ENCODE measurements around the gene TMEM255B.
A peak's percentile ranks its signal among the peaks of the same experiment; 100 is the strongest.
"Not testable (repeated sequence)": the region's sequence is repeated elsewhere in the genome, so short reads cannot be mapped to it uniquely, and the experiment has no call there.

The TMEM255B gene

DNA sequence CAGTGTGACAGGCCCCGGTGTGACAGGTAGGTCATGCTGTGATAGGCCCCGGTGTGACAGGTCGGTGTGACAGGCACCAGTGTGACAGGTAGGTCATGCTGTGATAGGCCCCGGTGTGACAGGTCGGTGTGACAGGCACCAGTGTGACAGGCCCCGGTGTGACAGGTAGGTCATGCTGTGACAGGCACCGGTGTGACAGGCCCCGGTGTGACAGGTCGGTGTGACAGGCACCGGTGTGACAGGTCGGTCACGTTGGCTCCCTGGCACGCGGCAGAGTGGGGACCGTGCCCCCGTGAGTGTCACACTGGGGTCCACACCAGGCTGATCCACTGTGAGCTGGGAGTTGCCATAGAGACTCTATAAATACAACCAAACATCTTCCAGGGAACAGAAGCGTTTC is 75.0 kb downstream of the TMEM255B start:
- DNase-seq; intact Hi-C loops (cut with DNase I): not testable (repeated sequence)

- DNase-seq: no peak
- intact Hi-C loops (cut with DNase I): no loop called here
Observed at GRCh38 chr13:113834496-113835200, 75.6 kb downstream of the TMEM255B start.

DNA sequence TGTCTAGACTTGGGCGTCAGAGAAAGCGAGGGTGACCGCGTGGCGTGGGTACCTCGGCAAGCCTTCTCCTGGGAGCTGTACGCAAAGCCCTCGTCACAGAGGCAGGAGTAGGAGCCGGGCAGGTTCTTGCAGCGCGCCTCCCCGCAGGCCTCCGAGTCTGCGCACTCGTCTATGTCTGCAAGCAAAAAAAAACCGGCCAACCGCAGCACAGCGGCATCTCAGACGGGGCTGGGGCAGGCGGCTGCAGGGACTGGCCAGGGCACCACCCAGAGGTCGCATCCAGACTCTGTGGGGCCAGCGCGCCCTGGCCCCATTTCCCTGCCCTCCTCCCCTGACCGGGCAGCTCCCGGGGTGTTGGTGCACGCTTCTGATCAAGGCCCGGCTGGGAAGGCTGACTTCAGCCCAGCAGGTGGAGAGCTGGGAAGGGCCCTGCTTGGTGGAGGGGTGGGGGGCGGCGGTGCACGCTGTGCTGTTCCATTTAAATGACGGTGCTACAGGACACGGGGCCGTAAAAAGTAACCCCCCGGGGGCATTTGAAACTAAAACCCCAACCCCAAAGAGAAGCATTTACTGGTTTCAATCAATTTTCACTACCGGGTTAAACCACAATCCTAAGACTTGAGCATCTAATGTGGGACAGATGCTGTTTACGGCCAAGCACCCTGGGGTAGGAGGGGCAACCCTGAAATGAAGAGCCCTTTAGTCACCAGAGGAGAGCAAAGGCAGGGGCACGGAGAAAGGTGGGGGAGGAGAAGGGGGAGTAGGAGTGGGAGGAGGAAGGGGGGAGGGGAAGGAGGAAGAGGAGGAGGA is 76.6 kb downstream of the TMEM255B start:
- intact Hi-C loops (cut with DNase I): no loop called here
- no peak for DNase-seq

- DNase-seq: no peak
- intact Hi-C loops (cut with DNase I): no loop called here
Observed at GRCh38 chr13:113836768-113837559, 77.9 kb downstream of the TMEM255B start.

GRCh38 chr13:113837560-113838355 is 78.7 kb downstream of the TMEM255B start:
- peak; percentile 71 to 97 (median 85) for DNase-seq
- intact Hi-C loops (cut with DNase I): no loop called here

DNA sequence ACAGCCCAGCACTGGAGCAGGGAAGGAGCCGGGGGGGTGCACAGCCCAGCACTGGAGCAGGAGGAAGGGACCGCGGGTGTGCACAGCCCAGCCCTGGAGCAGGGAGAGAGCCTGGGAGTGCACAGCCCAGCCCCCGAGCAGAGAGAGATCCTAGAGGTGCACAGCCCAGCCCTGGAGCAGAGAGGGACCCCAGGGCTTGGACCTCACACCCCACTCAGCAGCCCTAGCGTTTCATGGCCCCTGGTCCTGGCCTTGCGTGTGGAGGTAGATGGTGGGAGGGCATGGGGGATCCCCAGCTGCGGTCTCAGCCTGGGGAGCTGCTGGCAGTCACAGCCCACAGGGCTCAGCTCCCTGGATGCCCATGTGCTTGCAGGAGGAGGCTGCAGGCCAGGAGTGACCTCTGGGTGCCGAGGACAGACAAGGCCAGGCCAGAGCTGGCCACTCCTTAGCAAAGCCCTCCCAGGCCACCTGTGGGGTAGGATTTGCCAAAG is 79.7 kb downstream of the TMEM255B start:
- intact Hi-C loops (cut with DNase I): no loop called here
- DNase-seq: no peak

GRCh38 chr13:113839536-113840204 is 80.6 kb downstream of the TMEM255B start:
- peak in 3 of 42 donors; percentile 49 to 71 (median 67) for DNase-seq
- intact Hi-C loops (cut with DNase I): no loop called here

GRCh38 chr13:113840541-113841352 is 81.7 kb downstream of the TMEM255B start:
- intact Hi-C loops (cut with DNase I): no loop called here
- peak in 41 of 42 donors; percentile 45 to 90 (median 71) for DNase-seq

DNA sequence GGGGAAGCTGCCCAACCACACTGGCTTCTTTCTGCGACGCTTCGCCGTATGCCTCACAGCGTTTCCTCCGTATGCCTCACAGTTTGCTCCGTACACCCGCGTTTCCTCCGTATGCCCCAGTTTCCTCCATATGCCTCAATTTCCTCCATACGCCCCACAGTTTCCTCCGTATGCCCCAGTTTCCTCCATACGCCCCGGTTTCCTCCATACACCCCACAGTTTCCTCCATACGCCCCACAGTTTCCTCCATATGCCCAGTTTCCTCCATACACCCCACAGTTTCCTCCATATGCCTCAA is 82.3 kb downstream of the TMEM255B start:
- DNase-seq: no peak
- intact Hi-C loops (cut with DNase I): no loop called here

- peak in 1 of 42 donors; percentile 28 for DNase-seq
- intact Hi-C loops (cut with DNase I): no loop called here
Observed at GRCh38 chr13:113842336-113843062, 83.5 kb downstream of the TMEM255B start.

DNA sequence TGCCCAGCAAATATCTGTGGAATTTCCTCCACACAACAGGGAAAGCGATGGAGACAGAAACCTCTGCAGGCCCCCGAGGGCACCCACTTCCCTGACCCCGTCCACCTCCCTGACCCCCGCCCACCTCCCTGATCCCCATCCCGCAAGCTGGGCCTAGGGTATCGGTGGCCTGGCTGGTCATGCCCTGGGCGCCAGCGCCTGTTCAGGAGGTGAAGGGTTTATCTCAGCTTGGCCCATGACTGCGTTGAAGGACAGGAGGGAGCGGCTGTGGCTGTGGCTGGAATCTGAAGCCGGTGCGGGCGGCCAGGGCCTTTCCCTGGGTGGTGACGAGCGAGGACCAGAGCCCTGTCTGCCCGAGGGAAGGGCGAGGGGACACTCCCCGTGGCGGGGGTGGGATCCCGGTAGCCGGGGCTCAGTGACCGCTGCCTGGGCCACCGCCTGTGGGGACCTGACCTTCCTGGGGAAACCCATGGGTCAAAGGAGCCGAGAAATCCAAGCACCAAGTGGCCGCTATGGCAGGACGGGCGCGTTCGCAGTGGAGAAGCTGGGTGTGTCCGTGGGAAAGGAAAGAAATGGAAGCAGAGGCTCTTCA is 84.1 kb downstream of the TMEM255B start:
- DNase-seq: peak in 3 of 42 donors; percentile 11 to 27 (median 25)
- intact Hi-C loops (cut with DNase I): no loop called here

DNA sequence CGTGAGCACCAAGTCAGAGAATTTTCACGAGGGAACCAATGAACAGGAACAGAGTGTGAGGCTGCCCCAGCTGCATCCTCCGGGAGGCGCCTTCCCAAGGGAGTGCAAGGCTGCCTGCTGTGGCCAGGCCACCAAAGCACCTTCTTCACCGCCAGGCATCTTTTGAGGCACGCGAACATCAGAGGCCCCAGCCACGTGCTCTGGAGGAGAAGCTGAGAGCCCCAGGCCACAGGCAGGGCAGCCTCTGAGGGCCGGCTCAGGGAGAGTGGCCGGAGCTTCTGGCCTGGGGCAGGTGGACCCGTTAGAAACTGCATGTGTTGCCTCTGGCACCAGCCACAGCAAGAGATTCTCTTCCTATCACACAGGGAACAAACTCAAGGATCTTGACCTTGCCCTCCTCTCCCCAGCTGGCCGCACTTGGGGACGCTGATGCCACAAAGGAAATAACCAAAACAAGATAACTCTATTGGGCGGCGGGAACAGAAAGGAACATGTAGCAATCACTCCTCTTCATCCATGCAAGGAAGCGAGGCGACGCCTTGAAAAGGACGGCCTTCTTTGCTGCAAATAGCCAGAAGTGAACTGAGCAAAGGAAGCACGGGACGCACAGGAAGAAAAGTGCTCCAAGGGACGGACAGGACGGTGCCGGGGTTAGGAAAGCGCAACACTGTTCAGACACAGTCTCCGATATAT is 85.0 kb downstream of the TMEM255B start:
- DNase-seq: peak in 4 of 42 donors; percentile 10 to 25 (median 18)
- intact Hi-C loops (cut with DNase I): no loop called here

- intact Hi-C loops (cut with DNase I): no loop called here
- peak in 6 of 42 donors; percentile 5 to 30 (median 19) for DNase-seq
Observed at GRCh38 chr13:113845055-113845454, 86.0 kb downstream of the TMEM255B start.

DNA sequence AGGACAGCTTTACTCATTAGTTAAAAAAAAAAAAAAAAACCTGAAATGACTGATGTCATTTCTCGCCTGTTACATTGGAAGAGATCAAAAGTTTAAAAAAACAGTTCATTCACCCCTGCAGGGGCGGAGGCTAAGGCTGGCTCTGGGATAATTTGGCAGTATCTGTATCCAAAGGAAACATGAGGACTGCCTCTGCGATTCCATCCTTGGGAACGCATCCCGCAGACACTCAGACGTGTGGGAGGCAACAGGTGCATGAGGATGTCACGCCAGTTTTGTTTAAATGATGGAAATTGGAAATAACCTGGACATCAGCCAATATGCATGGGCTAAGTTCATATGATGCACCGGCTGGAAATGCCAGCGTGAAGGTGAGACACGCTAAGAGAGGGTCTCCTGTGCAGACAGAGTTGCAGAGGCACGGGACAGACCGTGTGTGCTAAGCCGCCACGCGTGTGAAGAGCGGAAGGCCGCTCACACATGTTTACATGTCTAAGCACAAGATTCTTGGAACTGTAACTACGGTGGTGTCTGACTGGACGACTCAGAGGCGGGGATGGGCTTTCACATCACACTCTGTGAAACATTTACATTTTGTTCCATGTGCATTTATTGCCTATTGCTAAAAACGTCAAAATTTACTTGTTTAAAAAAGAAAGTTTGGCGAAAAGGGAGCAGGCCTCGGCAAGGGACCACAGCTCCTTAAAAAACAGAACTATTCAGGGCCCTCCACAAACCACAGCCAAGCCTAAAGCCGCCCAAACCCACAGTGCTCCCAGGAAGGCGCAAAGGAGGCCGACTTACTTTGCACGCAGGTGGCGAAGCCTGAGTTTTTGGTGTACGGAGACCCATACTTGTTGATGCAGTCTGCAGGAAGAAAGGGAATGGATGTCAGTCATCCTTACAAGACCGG is 87.0 kb downstream of the TMEM255B start:
- peak in 6 of 42 donors; percentile 4 to 28 (median 6) for DNase-seq
- intact Hi-C loops (cut with DNase I): no loop called here
